Measurements from ENCODE around the gene NACC2.

The NACC2 gene

GRCh38 chr9:136055715-136056545 lies 39.2 kb downstream of the NACC2 start:
- DNase-seq (ENCODE audit: low spot score): no peak

- no peak for DNase-seq (ENCODE audit: low spot score)
Observed at GRCh38 chr9:136054798-136055714, 40.0 kb downstream of the NACC2 start.

- no peak for DNase-seq (ENCODE audit: low spot score)
Observed at GRCh38 chr9:136054146-136054545, 40.9 kb downstream of the NACC2 start.

- no peak for DNase-seq (ENCODE audit: low spot score)
Observed at GRCh38 chr9:136053757-136054142, 41.3 kb downstream of the NACC2 start.

- DNase-seq (ENCODE audit: low spot score): no peak
Observed at GRCh38 chr9:136052991-136053756, 41.9 kb downstream of the NACC2 start.

GRCh38 chr9:136052472-136052880 lies 42.6 kb downstream of the NACC2 start:
- DNase-seq (ENCODE audit: low spot score): no peak

- peak; percentile 66 for DNase-seq (ENCODE audit: low spot score)
Observed at GRCh38 chr9:136051837-136052471, 43.1 kb downstream of the NACC2 start.

- DNase-seq (ENCODE audit: low spot score): no peak
Observed at GRCh38 chr9:136051453-136051836, 43.6 kb downstream of the NACC2 start.

- no peak for DNase-seq (ENCODE audit: low spot score)
Observed at GRCh38 chr9:136050701-136051452, 44.2 kb downstream of the NACC2 start.

GRCh38 chr9:136050266-136050700 lies 44.8 kb downstream of the NACC2 start:
- DNase-seq (ENCODE audit: low spot score): no peak

- DNase-seq (ENCODE audit: low spot score): no peak
Observed at GRCh38 chr9:136049491-136050265, 45.4 kb downstream of the NACC2 start.

- DNase-seq (ENCODE audit: low spot score): no peak
Observed at GRCh38 chr9:136048560-136049411, 46.3 kb downstream of the NACC2 start.

GRCh38 chr9:136047775-136048559 lies 47.1 kb downstream of the NACC2 start:
- no peak for DNase-seq (ENCODE audit: low spot score)

- no peak for DNase-seq (ENCODE audit: low spot score)
Observed at GRCh38 chr9:136047076-136047774, 47.9 kb downstream of the NACC2 start.

GRCh38 chr9:136046554-136046920 lies 48.6 kb downstream of the NACC2 start:
- DNase-seq (ENCODE audit: low spot score): no peak

- DNase-seq (ENCODE audit: low spot score): no peak
Observed at GRCh38 chr9:136045595-136046553, 49.2 kb downstream of the NACC2 start.

All from RKO (cell line).